H1 (cell line): Measurements from ENCODE around the gene FOXP2. TPM values are rescaled to one million over a fixed set of nuclear protein-coding genes. Genes with fewer than 3 reads are reported as not detected.

Source experiments
- CTCF ChIA-PET: fragments of 300-600 bp; sonication (Branson Sonifier 250); formaldehyde crosslinking; loops from one replicate; lab custom pipeline; 2021; ENCODE audit not compliant: partially characterized antibody; lab: Charles Lee
- POLR2A ChIA-PET: fragments of 300-600 bp; sonication (Branson Sonifier 250); formaldehyde crosslinking; loops from one replicate; lab custom pipeline; 2021; ENCODE audit warnings: inconsistent platforms; ENCODE audit not compliant: partially characterized antibody; lab: Charles Lee
- DNase-seq, 2 experiments: peaks; one replicate each; pipeline versions ENCODE4 v3.0.0 to v3.0.0-alpha.2; 2010 to 2022; ENCODE audit warnings: low spot score in 2 of 2, low read depth in 1 of 2, mixed read lengths in 1 of 2
- FAIRE-seq: peaks from 2 replicates; lab custom pipeline; 2011; peaks lifted over from hg19 to GRCh38; lab: Jason Lieb, UNC
- H2AFZ ChIP-seq: 2 replicates; pipeline ENCODE4 v1.8.1; 2012; ENCODE audit warnings: low read length, inconsistent platforms
- H2AK5ac ChIP-seq: 2 replicates; pipeline ENCODE4 v1.6.1; 2013; ENCODE audit warnings: low read depth, low read length
- H2BK120ac ChIP-seq: replicated peaks from 2 replicates; pipeline ENCODE3; 2013; ENCODE audit warnings: low read depth, low read length, inconsistent platforms
- H2BK12ac ChIP-seq: 2 replicates; pipeline ENCODE4 v1.6.1; 2013; ENCODE audit warnings: low read depth, low read length
- H2BK15ac ChIP-seq: 2 replicates; pipeline ENCODE4 v1.6.1; 2013; ENCODE audit warnings: low read length
- H2BK20ac ChIP-seq: 2 replicates; pipeline ENCODE4 v1.6.1; 2013; ENCODE audit warnings: low read length
- H2BK5ac ChIP-seq: 2 replicates; pipeline ENCODE4 v1.6.1; 2013; ENCODE audit warnings: low read depth, low read length
- H3K14ac ChIP-seq: 2 replicates; pipeline ENCODE4 v1.6.1; 2013; ENCODE audit warnings: inconsistent platforms; ENCODE audit not compliant: insufficient read length
- H3K18ac ChIP-seq: 2 replicates; pipeline ENCODE4 v1.6.1; 2013; ENCODE audit warnings: low read length; ENCODE audit errors: extremely low read depth
- H3K23ac ChIP-seq: 2 replicates; pipeline ENCODE4 v1.6.1; 2013; ENCODE audit warnings: inconsistent platforms; ENCODE audit not compliant: insufficient read length
- H3K23me2 ChIP-seq: 2 replicates; pipeline ENCODE4 v1.6.1; 2013; ENCODE audit warnings: low read depth, low read length
- H3K27ac ChIP-seq: 2 replicates; pipeline ENCODE4 v1.6.1; 2011; ENCODE audit warnings: low read depth, low read length, inconsistent platforms
- H3K27me3 ChIP-seq, 4 experiments: replicated peaks in 1 of 4; 1 replicate in 1 of 4; 2 replicates in 3 of 4; pipeline versions ENCODE4 v1.6.1 to v1.8.1; 2011 to 2013; ENCODE audit warnings: low read length in 3 of 4, mild to moderate bottlenecking in 3 of 4, inconsistent platforms in 2 of 4, mixed read lengths in 2 of 4, moderate library complexity in 1 of 4; ENCODE audit not compliant: control insufficient read depth in 3 of 4, insufficient read depth in 3 of 4; ENCODE audit errors: extremely low read depth in 1 of 4
- H3K36me3 ChIP-seq, 4 experiments: 2 replicates each; pipeline versions ENCODE4 v1.6.1 to v1.8.1; 2011 to 2013; ENCODE audit warnings: mild to moderate bottlenecking in 4 of 4, low read length in 3 of 4, moderate library complexity in 2 of 4, control low read depth in 1 of 4, inconsistent platforms in 1 of 4; ENCODE audit not compliant: insufficient read depth in 4 of 4, control insufficient read depth in 2 of 4
- H3K4ac ChIP-seq: replicated peaks from 2 replicates; pipeline ENCODE3; 2013; ENCODE audit warnings: low read length, low read depth, mixed read lengths, inconsistent platforms; ENCODE audit not compliant: insufficient read length
- H3K4me1 ChIP-seq, 4 experiments: replicated peaks in 1 of 4; 1 replicate in 1 of 4; 2 replicates in 3 of 4; pipeline versions ENCODE4 v1.6.1 to v1.8.1; 2011 to 2013; ENCODE audit warnings: low read length in 3 of 4, inconsistent platforms in 2 of 4, mixed read lengths in 1 of 4; ENCODE audit not compliant: insufficient read depth in 4 of 4, control insufficient read depth in 3 of 4
- H3K4me2 ChIP-seq, 2 experiments: 2 replicates each; pipeline versions ENCODE4 v1.6.1 to v1.8.1; 2011 to 2013; ENCODE audit warnings: low read depth in 2 of 2, low read length in 2 of 2, control low read depth in 1 of 2, inconsistent platforms in 1 of 2, mild to moderate bottlenecking in 1 of 2; ENCODE audit not compliant: insufficient read depth in 1 of 2
- H3K4me3 ChIP-seq, 4 experiments: fragments of 200-600, 300-600 bp in 1 of 4; sonication (generic), shearing (Covaris generic), sonication (Bioruptor Twin) in 1 of 4; 2 replicates each; pipeline versions ENCODE4 v1.5.1 to v1.8.1; 2011 to 2016; ENCODE audit warnings: low read length in 4 of 4, low read depth in 3 of 4, control low read depth in 2 of 4, inconsistent platforms in 2 of 4, mild to moderate bottlenecking in 2 of 4, mixed read lengths in 1 of 4, moderate library complexity in 1 of 4; ENCODE audit not compliant: insufficient read depth in 2 of 4; ENCODE audit errors: extremely low read depth in 1 of 4
- H3K56ac ChIP-seq: replicated peaks from 2 replicates; pipeline ENCODE3; 2013; ENCODE audit warnings: low read depth, mild to moderate bottlenecking, mixed read lengths, low read length, inconsistent platforms; ENCODE audit not compliant: insufficient read length
- H3K79me1 ChIP-seq: 2 replicates; pipeline ENCODE4 v1.6.1; 2013; ENCODE audit warnings: low read depth, low read length, control low read depth
- H3K79me2 ChIP-seq, 2 experiments: 2 replicates each; pipeline versions ENCODE4 v1.6.1 to v1.8.1; 2012 to 2013; ENCODE audit warnings: low read length in 2 of 2, mild to moderate bottlenecking in 2 of 2, inconsistent platforms in 1 of 2; ENCODE audit not compliant: insufficient read depth in 2 of 2, control insufficient read depth in 1 of 2
- H3K9ac ChIP-seq, 4 experiments: replicated peaks in 1 of 4; 1 replicate in 1 of 4; 2 replicates in 3 of 4; pipeline versions ENCODE4 v1.6.1 to v1.8.1; 2011 to 2013; ENCODE audit warnings: low read depth in 3 of 4, low read length in 3 of 4, control low read depth in 2 of 4, mild to moderate bottlenecking in 2 of 4, moderate library complexity in 2 of 4, inconsistent platforms in 1 of 4; ENCODE audit errors: extremely low read depth in 1 of 4
- H3K9me3 ChIP-seq, 2 experiments: 2 replicates each; pipeline versions ENCODE4 v1.6.1 to v1.8.1; 2012 to 2013; ENCODE audit warnings: mild to moderate bottlenecking in 2 of 2, moderate library complexity in 2 of 2, control low read depth in 1 of 2, inconsistent platforms in 1 of 2, low read depth in 1 of 2, low read length in 1 of 2, mixed read lengths in 1 of 2; ENCODE audit not compliant: insufficient read depth in 2 of 2
- H4K20me1 ChIP-seq, 2 experiments: replicated peaks in 1 of 2; 2 replicates each; pipeline versions ENCODE3 to v1.8.1; 2011 to 2013; ENCODE audit warnings: inconsistent platforms in 2 of 2, low read length in 2 of 2, mild to moderate bottlenecking in 1 of 2; ENCODE audit not compliant: insufficient read depth in 2 of 2, control insufficient read depth in 1 of 2
- H4K5ac ChIP-seq: 2 replicates; pipeline ENCODE4 v1.6.1; 2013; ENCODE audit warnings: low read length, low read depth, mixed read lengths, inconsistent platforms; ENCODE audit not compliant: insufficient read length
- H4K8ac ChIP-seq: 2 replicates; pipeline ENCODE4 v1.8.0; 2013; ENCODE audit warnings: mild to moderate bottlenecking, moderate library complexity, low read length, inconsistent platforms; ENCODE audit not compliant: insufficient read depth; ENCODE audit errors: extremely low read depth
- H4K91ac ChIP-seq: replicated peaks from 2 replicates; pipeline ENCODE3; 2013; ENCODE audit warnings: low read length, mixed read lengths, inconsistent platforms; ENCODE audit not compliant: insufficient read length
- KDM1A ChIP-seq: fragments of 200-600, 300-600 bp; sonication (generic); IDR thresholded peaks from 2 replicates; pipeline ENCODE4 v1.7.1; 2016; ENCODE audit warnings: mild to moderate bottlenecking, low read length, borderline replicate concordance
- NRF1 ChIP-seq: IDR thresholded peaks from 2 replicates; pipeline ENCODE4 v1.6.1; 2011; ENCODE audit warnings: mild to moderate bottlenecking, low read depth, low read length, improper control_type of control experiment
- RXRA ChIP-seq: IDR thresholded peaks from 2 replicates; pipeline ENCODE4 v1.6.1; 2011; ENCODE audit warnings: low read depth, mild to moderate bottlenecking, low read length, moderate library complexity; ENCODE audit not compliant: insufficient read depth
- WGBS, 2 experiments: shearing (Covaris generic) in 1 of 2; methylation state at CpG; one replicate each; pipeline versions ENCODE4 v1.1.6 to v1.1.7; 2013 to 2015; ENCODE audit warnings: low lambda C conversion rate in 2 of 2, mixed read lengths in 2 of 2, inconsistent platforms in 1 of 2, low coverage in 1 of 2, missing lambda C conversion rate in 1 of 2; ENCODE audit not compliant: insufficient replicate concordance in 2 of 2, insufficient coverage in 1 of 2, insufficient read length in 1 of 2; ENCODE audit errors: extremely low coverage in 1 of 2, missing lambda C conversion rate in 1 of 2; 5-methylcytosine and 5-hydroxymethylcytosine counted together
- polyA plus RNA-seq, 7 experiments: library from polyadenylated mRNA; depleted of rRNA in 3 of 7; stranded (reverse) in 5 of 7; unstranded in 2 of 7; fragments of >200 nt in 5 of 7; fragments of 200-250 nt in 2 of 7; gene quantifications; 1 replicate in 5 of 7; 2 replicates in 1 of 7; 4 replicates in 1 of 7; pipeline versions ENCODE4 v1.2.1 to v1.2.3, GENCODE V29; 2011 to 2013; ENCODE audit warnings: missing spikeins in 2 of 7, mixed read lengths in 2 of 7
- total RNA-seq: library from RNA; stranded (reverse); fragmentation: NEBNext Ultra II Directional; extraction: Animal tissue kit (Norgen Biotek cat#: 25700); gene quantifications from 2 replicates; pipeline ENCODE4 v1.2.1, GENCODE V29; 2021

The FOXP2 gene
- total and polyA plus RNA-seq, 2 of the 8 experiments (the other 6 are each of a cell fraction or from before 2014, with no cell fraction given), result 0.09 to 0.43 TPM

GRCh38 chr7:114368492-114368891 lies 46.1 kb upstream of the FOXP2 start:
- 86% methylated on average over 2 of the region's 2 CpGs; no CpG with 5 or more reads in 1 of the 2 experiments for WGBS, 2 experiments
- H2AK5ac ChIP-seq, result no peak overlapping the region

More at GRCh38 chr7:114368492-114368891, 46.1 kb upstream of the FOXP2 start:
- H3K23ac ChIP-seq, result no peak overlapping the region
- H2AFZ ChIP-seq, result 0 out of 2 replicates have a peak overlapping the region, but pooled peaks have one; percentile 8
- no peak overlapping the region for H2BK20ac ChIP-seq
- no peak overlapping the region for H3K4me3 ChIP-seq
- H3K4me2 ChIP-seq, result no peak overlapping the region
- no peaks in the 10 kb centered on the region for H3K27me3 ChIP-seq
- H2BK15ac ChIP-seq, result no peak overlapping the region
- H4K5ac ChIP-seq, result no peak overlapping the region
- no peak overlapping the region for H3K27ac ChIP-seq
- no peak overlapping the region for H3K18ac ChIP-seq
- no peak overlapping the region for H2BK120ac ChIP-seq
- H2BK12ac ChIP-seq, result no peak overlapping the region
- H2BK5ac ChIP-seq, result no peak overlapping the region
- H3K36me3 ChIP-seq, result no peaks in the 10 kb centered on the region
- H3K56ac ChIP-seq, result no peak overlapping the region
- H3K4me1 ChIP-seq, result peaks cover 0 to 3% (median under 1%) of the 10 kb centered on the region in 4 experiments; a peak in 4 of 7 replicates
- H3K9me3 ChIP-seq, result no peaks in the 10 kb centered on the region
- no peak for FAIRE-seq
- H4K91ac ChIP-seq, result no peak overlapping the region
- ChIA-PET CTCF (interaction anchor here (1.2 kb wide), 1 partner anchor 10 kb away, joined by 3 read pairs; no protein-coding TSS in a partner anchor), POLR2A (no interaction called here)
- TF ChIP-seq NRF1, result no peak
- no peak for TF ChIP-seq KDM1A
- TF ChIP-seq RXRA, result no peak
- no peaks in the 10 kb centered on the region for H4K20me1 ChIP-seq
- H3K23me2 ChIP-seq, result no peaks in the 10 kb centered on the region
- H3K79me2 ChIP-seq, result no peaks in the 10 kb centered on the region
- no peak overlapping the region for H4K8ac ChIP-seq
- H3K9ac ChIP-seq, result no peak overlapping the region
- no peak for DNase-seq
- H3K79me1 ChIP-seq, result no peaks in the 10 kb centered on the region
- H3K4ac ChIP-seq, result no peak overlapping the region
- H3K14ac ChIP-seq, result no peak overlapping the region
